Measurements from ENCODE around the gene ANKRD30B.
"Not testable (repeated sequence)": the region's sequence is repeated elsewhere in the genome, so short reads cannot be mapped to it uniquely, and the experiment has no call there.

ANKRD30B gene, protein sequence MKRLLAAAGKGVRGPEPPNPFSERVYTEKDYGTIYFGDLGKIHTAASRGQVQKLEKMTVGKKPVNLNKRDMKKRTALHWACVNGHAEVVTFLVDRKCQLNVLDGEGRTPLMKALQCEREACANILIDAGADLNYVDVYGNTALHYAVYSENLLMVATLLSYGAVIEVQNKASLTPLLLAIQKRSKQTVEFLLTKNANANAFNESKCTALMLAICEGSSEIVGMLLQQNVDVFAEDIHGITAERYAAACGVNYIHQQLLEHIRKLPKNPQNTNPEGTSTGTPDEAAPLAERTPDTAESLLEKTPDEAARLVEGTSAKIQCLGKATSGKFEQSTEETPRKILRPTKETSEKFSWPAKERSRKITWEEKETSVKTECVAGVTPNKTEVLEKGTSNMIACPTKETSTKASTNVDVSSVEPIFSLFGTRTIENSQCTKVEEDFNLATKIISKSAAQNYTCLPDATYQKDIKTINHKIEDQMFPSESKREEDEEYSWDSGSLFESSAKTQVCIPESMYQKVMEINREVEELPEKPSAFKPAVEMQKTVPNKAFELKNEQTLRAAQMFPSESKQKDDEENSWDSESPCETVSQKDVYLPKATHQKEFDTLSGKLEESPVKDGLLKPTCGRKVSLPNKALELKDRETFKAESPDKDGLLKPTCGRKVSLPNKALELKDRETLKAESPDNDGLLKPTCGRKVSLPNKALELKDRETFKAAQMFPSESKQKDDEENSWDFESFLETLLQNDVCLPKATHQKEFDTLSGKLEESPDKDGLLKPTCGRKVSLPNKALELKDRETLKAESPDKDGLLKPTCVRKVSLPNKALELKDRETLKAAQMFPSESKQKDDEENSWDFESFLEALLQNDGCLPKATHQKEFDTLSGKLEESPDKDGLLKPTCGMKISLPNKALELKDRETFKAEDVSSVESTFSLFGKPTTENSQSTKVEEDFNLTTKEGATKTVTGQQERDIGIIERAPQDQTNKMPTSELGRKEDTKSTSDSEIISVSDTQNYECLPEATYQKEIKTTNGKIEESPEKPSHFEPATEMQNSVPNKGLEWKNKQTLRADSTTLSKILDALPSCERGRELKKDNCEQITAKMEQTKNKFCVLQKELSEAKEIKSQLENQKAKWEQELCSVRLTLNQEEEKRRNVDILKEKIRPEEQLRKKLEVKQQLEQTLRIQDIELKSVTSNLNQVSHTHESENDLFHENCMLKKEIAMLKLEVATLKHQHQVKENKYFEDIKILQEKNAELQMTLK (N-terminal part only)

DNA sequence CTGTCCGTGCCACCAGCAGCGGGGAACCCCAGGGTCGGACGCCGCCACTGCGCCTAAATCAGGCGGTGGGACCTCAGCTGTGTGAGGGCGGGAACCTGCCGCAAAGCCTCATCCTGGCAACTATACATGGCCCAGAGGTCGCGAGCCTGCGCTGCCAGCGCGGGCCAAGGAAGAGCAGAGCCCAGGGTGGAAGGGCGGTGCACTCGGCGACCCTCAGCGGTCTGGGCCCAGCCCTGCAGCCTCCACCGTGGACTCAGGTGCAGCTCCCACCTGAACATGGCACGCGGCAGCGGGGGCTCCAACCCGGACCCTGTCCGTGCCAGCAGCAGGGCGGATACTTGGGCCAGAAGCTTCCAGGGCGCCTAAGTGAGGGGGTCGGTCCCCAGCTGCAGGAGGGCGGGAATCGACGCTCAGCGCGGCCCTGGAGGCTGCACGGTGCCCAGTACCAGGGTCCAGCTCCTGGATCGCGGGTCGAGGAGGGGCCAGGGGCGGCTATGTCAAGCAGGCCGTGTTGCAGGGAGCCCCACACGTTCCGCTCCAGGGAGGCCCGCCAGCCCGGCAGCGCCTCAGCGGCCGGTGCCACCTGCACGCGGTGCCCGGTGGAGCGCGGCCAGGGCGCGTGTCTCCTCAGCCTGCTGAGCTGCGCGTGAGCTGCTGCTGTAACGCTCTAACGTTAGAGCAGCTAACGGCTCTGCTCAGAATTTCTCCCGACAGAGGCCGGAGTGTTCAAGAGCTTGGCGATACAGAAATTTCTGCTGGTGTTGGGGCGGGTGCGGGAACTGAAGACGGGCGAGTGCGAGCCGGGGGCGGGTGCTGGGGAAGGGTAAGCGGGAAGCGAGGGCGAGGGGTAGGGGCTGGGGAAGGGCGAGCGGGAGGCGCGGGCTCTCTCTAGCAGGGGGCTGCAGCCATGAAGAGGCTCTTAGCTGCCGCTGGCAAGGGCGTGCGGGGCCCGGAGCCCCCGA, at the start of gene ANKRD30B:
TSS of gene ANKRD30B (plus strand) at position 660 of the 962 bp plus-strand sequence. CDS start at position 908, 248 bp downstream.
- DNase-seq: no peak

DNA sequence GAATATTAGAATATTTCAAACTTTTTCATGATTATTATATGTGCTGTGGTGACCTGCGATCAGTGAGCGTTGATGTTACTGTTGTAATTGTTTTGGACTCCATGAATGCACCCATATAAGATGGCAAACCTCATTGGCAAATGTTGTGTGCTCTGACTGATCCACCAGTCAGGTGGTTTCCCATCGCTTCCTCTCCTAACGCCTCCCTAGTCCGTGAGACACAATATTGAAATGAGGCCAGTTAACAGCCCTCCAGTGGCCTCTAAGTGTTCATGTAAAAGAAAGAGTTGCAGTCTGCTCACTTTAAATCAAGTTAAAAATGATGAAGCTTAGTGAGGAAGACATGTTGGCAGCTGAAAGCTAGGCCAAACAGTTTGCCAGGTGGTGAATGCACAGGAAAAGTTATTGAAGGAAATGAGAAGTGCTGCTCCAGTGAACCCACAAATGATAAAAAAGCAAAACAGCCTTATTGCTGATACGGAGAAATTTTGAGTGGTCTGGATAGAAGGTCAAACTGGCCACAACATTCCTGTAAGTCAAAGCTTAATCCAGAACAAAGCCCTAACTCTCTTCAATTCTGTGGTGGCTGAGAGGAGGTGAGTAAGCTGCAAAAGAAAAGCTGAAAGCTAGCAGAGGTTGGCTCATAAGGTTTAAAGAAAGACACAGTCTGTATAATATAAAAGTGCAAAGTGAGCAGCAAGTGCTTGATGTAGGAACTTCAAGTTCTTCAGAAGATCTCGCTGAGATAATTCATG, 46.5 kb upstream of the ANKRD30B start:
- not testable (repeated sequence) for DNase-seq

DNA sequence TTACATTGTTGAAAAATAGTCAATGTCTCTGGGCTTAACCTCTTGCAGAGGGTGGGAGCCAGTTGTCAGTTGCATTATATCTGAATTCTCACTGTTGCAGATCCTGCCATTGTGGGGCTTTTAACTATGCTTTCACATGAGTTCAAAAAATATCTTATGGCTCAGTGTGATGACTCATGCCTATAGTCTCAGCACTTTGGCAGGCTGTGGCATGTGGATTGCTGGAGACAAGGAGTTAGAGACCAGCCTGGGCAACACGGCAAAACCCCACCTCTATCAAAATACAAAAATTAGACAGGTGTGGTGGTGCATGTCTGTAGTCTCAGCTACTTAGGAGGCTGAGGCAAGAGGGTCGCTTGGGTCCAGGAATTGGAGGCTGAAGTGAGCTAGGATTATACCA, 38.2 kb upstream of the ANKRD30B start:
- DNase-seq: not testable (repeated sequence)

DNA sequence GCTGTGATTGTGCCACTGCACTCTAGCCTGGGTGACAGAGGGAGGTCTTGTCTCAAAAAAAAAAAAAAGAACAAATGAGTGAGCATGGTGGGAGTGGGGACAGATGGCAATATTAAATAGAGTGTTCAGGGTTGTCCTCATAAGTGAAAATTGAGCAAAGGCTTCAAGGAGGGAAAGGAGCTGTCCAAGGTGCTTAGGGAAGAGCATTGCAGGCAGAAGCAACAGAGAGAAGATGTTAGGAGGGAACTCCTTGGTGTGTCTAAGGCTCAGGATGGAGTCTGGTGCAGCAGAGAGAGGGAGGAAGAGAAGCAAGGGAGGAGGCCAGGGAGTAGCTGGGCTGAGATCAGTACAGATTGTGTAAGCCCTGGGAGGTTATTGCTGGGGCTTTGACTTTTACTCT, 26.4 kb upstream of the ANKRD30B start:
- not testable (repeated sequence) for DNase-seq

DNA sequence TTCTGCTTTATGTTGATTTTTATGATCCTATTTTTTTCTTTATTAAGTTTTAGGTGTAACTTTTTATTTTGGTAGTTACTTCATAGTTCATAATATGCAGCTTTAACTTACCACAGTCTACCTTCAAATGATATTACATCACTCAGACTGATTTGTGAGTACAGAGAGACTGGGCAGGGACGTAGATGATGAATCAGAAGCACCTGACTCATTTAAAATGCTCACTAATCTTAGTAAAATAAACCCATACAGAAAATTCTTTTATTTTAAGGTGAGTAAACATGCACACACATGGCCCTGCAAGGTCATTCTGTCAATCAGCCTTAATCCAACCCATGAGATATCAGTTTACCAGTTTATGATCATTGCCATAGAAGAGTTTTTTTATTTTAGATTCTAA, 8.9 kb upstream of the ANKRD30B start:
- DNase-seq: not testable (repeated sequence)

DNA sequence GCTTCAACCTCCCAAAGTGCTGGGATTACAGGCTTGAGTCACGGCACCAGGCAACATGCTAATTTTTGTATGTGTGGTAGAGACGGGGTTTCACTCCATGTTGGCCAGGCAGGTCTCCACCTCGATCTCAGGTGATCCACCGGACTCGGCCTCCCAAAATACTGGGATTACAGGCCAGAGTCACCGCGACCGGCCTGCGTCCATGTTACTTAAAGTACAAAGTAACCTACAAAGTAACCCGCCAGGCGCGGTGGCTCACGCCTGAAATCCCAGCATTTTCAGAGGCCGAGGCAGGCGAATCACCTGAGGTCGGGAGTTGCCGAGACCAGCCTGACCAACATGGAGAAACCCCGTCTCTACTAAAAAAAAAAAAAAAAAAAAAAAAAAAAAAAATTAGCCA, 1.1 kb upstream of the ANKRD30B start:
- DNase-seq: no peak

DNA sequence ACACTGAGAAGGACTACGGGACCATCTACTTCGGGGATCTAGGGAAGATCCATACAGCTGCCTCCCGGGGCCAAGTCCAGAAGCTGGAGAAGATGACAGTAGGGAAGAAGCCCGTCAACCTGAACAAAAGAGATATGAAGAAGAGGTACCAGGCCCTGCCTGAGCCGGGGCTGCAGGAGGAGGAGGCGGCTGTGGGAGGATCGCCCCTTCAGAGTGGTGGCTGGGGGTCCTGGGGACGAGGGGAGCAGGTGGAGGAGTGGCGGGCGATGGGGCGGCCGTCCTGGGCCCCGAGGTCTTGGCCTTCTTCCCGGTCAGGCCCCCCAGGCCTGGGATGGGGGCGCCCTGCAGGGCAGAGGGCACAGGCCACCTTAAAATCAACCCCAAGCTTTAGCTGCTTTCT, 524 bp downstream of the ANKRD30B start:
- DNase-seq: no peak

DNA sequence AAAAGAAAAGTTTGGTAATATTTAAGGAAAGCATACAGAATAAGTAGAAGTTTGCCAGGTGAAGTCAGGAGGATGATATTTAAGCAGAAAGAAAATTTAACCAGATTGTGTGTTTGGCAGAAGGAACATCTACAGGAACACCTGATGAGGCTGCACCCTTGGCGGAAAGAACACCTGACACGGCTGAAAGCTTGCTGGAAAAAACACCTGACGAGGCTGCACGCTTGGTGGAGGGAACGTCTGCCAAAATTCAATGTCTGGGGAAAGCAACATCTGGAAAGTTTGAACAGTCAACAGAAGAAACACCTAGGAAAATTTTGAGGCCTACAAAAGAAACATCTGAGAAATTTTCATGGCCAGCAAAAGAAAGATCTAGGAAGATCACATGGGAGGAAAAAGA, 15.6 kb downstream of the ANKRD30B start:
- DNase-seq: not testable (repeated sequence)

DNA sequence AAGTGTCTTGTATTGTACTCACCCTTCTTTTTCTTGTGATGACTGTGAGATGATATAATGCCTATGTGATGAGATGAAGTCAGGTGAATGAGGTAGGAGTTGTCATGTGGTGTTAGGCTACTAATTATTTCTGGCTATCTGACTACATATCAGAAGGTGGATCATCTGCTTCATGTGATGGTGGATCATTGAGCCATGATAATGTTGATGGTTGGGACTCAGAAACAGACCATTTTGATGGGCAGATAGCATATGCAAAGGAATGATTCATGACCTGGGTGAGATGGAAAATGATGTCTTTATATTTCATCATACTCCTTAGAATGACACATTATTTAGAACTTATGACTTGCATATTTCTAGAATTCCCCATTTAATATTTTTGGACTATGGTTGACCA, 19.5 kb downstream of the ANKRD30B start:
- no peak for DNase-seq

DNA sequence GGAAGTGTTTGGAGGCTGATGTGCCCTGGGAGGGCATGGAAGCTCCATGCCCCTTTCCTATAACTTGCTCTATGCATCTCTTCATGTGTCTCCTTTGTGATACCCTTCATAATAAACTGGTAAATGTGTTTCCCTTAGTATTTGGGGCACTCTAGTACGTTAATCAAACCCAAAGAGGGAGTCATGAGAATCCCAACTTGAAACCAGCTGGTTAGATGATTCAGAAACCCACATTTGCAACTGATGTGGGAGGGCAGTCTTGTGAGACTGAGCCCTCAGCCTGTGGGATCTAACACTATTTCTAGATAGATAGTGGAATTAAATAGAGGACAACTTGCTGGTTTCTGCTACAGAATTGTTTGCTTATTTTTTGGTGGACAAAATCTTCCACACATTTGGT, 20.3 kb downstream of the ANKRD30B start:
- DNase-seq: no peak

DNA sequence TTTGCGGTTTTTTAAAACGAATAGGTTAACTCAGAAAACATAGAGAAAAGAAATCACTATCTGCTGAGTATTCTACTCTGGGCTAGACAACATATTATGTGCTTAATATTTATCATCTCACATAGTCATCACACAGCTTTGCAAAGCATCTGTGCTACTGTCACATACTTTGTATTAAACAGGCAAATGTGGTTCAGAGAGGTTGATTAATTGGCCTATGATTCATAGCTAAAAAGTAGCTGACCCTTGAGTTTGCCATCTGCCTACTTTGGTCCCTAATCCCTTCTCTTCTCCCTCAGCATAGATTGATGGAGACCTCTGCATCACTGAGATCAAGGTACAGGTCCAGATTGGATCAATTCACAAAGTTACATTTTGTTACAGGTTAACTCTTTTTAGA, 21.4 kb downstream of the ANKRD30B start:
- no peak for DNase-seq

DNA sequence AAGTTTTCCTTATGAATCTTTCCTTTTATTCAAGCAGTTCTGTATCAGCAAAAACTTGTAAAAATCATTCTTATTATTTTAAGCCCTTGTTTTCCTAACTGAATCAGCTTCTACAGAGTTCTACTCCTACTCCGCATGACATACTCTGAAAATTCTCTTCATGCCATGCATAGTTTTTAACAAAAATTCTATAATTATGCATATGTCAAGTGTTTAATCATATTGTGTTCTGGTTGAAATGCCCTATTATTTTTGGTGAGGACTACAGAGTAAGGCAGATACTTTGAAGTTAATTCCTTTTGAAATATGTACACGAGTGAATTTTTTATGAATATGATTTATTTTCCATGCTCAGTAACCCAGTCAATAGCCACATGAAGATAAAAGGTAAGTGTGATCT, 28.8 kb downstream of the ANKRD30B start:
- no peak for DNase-seq

DNA sequence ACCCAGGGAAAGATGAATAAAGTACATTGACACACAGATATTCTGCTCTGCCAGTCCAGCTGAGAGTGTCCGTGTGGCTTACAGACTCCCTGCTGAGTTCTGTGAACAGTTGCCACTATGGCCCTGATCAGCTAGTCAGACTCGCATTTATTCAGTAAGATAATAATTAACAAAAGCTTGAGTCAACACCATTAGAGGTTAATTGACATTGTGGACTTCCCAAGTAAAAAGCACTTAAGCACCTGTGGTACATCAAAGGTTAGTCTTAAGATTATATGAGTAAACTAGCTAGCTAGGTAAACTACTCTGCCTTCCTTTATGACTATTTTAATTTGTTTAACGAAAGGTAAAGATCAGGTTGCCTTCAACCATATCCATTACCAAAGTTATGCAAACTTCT, 33.7 kb downstream of the ANKRD30B start:
- DNase-seq: no peak

DNA sequence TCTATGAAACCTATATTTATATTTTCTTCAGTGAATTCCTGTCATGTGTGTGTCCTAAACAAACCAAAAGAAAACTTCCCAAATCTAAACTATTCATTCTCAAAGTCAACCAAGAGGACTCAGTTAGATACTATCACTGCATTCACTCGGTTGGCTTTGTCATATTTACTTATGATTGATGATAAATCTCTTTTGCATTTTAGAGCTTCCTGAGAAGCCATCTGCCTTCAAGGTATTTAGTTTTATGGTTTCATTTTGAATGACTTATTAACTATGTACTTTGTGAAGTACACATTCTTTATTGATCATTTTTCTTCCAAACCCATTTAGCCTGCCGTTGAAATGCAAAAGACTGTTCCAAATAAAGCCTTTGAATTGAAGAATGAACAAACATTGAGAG, 36.2 kb downstream of the ANKRD30B start:
- DNase-seq: no peak

DNA sequence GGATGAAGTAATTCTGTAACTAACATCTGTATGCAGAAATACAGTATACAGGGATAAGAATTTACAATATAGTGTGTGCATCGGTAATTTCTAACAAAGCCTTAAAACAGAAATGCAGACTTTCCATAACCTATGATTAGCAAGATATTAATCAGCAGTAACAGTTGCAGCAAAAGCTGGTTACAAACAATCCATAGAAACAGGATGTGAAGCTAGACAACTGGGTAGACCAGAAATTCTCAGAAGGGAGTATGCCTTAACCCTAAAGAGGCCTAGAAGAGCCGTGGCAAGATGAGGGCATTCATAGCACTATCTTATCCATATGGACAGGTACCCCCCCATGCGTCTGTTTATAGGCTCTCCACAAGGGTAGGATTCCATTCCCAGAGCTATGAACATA, 48.9 kb downstream of the ANKRD30B start:
- DNase-seq: not testable (repeated sequence)

DNA sequence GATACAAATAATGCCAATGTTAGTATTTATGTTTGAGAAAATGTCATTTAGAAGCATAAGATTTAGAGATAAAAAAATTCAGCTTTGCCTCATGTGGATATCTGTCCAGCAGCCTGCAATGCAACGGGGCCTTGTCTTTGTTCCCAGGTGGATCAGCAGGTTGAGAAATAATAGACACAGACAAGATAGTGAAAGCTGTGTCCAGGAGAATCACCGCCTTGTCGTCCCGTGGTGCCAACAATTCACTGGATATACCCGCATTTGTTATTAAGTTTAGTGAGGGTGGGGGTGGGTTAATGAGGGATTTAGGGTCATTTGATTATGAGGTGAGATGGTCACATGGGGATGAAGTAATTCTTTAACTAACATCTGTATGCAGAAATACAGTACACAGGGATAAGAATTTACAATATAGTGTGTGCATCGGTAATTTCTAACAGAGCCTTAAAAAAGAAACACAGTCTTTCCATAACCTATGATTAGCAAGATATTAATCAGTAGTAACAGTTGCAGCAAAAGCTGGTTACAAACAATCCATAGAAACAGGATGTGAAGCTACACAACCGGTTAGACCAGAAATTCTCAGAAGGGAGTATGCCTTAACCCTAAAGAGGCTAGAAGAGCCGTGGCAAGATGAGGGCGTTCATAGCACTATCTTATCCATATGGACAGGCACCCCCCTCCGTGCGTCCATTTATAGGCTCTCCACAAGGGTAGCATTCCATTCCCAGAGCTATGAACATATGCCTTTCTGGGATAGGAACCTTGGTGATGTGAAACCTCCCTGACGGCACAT, 50.2 kb downstream of the ANKRD30B start:
- DNase-seq: not testable (repeated sequence)

DNA sequence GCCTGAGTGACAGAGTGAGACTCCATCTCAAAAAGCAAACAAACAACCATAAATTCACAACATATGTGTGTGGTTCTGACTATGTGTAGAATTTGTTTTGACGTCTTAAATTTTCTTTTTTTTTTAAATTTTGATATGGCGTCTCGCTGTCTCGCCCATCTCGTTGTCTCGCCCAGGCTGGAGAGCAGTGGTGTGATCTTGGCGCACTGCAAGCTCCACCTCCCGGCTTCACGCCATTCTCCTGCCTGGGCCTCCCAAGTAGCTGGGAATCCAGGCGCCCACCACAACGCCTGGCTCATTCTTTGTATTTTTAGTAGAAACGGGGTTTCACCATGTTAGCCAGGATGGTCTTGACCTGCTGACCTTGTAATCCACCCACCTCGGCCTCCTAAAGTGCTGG, 63.1 kb downstream of the ANKRD30B start:
- DNase-seq: not testable (repeated sequence)

DNA sequence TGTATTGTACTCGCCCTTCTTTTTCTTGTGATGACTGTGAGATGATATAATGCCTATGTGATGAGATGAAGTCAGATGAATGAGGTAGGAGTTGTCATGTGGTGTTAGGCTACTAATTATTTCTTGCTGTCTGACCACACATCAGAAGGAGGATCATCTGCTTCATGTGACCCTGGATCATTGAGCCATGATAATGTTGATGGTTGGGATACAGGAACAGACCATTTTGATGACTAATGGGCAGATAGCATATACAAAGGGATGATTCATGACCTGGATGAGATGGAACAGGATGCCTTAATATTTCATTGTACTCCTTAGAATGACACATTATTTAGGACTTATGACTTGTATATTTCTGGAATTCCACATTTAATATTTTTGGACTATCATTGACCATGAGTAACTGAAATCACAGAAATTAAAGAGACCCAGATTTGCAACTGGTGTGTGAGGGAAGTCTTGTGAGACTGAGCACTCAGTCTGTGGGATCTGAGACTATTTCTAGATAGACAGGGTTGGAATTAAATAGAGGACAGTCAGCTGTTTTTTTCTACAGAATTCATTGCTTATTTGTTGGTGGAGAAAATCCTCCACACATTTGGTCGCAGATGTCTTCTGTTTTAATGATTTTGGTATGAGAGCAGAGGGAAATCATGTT, 79.1 kb downstream of the ANKRD30B start:
- peak; percentile 29 for DNase-seq

DNA sequence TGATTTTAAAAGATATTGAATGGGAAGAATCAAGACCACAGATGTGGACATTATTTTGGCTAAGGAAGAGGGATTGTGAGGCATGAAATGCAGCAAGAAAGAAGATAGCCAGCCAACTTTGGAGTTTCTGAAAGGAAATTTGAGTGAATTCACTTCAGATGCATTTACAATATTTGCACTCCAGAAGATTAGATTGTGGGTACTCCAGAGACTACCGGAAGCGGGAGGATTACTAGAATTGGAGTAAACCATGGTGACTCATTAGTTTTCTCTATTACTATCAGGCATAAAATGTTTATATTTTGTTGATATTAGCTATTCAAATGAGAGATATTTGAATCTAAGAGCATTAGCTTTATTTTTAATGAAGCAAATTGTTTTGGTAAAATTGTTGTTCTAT, 93.6 kb downstream of the ANKRD30B start:
- DNase-seq: not testable (repeated sequence)

DNA sequence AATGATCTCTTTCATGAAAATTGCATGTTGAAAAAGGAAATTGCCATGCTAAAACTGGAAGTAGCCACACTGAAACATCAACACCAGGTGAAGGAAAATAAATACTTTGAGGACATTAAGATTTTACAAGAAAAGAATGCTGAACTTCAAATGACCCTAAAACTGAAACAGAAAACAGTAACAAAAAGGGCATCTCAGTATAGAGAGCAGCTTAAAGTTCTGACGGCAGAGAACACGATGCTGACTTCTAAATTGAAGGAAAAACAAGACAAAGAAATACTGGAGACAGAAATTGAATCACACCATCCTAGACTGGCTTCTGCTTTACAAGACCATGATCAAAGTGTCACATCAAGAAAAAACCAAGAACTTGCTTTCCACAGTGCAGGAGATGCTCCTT, 103.6 kb downstream of the ANKRD30B start:
- DNase-seq: not testable (repeated sequence)
